ENCODE measurements around the gene SNORC. TPM values are rescaled to one million over a fixed set of nuclear protein-coding genes. Genes with fewer than 3 reads are reported as not detected.

SNORC gene
- total RNA-seq, 1 donor from 2014 or later: 1.9 TPM

DNA sequence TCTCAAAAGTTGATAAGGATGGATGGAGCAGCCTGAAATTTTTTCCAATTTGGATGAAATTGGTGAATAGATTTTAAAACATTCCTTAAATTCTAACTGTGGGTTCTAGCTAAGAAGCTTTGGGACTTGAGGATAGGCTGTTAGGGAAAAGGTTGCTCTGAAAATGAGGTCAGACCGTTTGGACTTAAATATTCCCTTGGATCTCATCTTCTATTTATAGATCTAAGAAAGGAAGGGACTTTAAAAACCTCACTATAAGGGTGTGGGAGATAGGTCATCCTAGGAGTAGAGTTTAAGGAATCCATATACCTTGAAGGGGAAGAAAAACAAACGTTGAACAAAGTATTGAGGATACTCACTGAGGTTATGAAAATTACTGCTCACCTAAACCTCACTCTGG lies 17.4 kb upstream of the SNORC start:
- no peaks in the 10 kb centered on the region for H3K9me3 Mint-ChIP-seq
- peaks cover 66% of the 10 kb centered on the region for H3K36me3 Mint-ChIP-seq (ENCODE audit: low read depth)
- no peak overlapping the region for H3K4me3 Mint-ChIP-seq (ENCODE audit: low read depth)
- DNase-seq (ENCODE audit: low spot score): no peak
- intact Hi-C loops (cut with micrococcal nuclease): loop anchor here (2.0 to 5.0 kb wide), 2 partner anchors 90 to 202 kb away; no protein-coding TSS in a partner anchor
- H3K27ac Mint-ChIP-seq: no peak overlapping the region
- peaks cover 2% of the 10 kb centered on the region for H3K4me1 Mint-ChIP-seq (ENCODE audit: low read depth)
- H3K27me3 Mint-ChIP-seq (ENCODE audit: low read depth): no peaks in the 10 kb centered on the region

DNA sequence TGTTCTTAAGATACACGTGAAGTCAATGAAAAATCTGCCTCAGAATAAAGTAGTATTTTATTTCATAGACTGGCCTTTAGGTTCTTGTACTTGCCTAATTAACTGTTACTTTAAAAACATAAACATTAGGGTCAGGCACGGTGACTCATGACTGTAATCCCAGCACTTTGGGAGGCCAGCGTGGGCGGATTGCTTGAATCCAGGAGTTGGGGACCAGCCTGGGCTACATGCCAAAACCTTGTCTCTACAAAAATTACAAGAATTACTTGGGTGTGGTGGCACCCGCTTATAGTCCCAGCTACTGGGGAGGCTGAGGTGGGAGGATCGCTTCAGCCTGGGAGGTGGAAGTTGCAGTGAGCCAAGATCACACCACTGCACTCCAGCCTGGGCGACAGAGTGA lies 16.0 kb upstream of the SNORC start:
- Mint-ChIP-seq H3K27ac (no peak overlapping the region), H3K4me3 (ENCODE audit: low read depth) (no peak overlapping the region), H3K4me1 (ENCODE audit: low read depth) (peaks cover 2% of the 10 kb centered on the region), H3K9me3 (no peaks in the 10 kb centered on the region), H3K27me3 (ENCODE audit: low read depth) (no peaks in the 10 kb centered on the region), H3K36me3 (ENCODE audit: low read depth) (peaks cover 66% of the 10 kb centered on the region)
- intact Hi-C loops (cut with micrococcal nuclease): loop anchor here (5.0 kb wide), 1 partner anchor 92 kb away; no protein-coding TSS in a partner anchor
- no peak for DNase-seq (ENCODE audit: low spot score)

DNA sequence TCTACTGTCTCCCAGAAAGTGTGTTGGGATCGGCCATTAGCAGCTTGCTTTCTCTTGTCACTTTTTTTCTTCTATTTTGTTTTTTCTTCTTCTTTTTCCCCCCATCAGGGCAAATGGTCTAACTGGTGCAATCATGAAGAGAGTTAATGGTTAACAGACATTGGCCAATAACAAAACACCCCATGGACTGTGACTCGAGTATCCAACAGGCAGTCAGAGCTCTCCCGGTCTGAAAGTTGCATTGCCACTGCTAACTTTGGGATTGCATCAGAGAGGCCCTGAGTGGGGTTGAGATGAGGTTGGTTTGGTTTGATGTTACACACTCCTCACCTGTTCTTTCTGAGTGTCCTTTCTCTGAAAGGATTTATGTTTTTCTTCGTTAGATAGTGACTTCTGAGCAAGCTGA lies 12.9 kb upstream of the SNORC start:
- DNase-seq (ENCODE audit: low spot score): no peak
- peaks cover 2% of the 10 kb centered on the region for H3K4me1 Mint-ChIP-seq (ENCODE audit: low read depth)
- no peaks in the 10 kb centered on the region for H3K27me3 Mint-ChIP-seq (ENCODE audit: low read depth)
- peaks cover 52% of the 10 kb centered on the region for H3K36me3 Mint-ChIP-seq (ENCODE audit: low read depth)
- no peak overlapping the region for H3K27ac Mint-ChIP-seq
- H3K9me3 Mint-ChIP-seq: no peaks in the 10 kb centered on the region
- no peak overlapping the region for H3K4me3 Mint-ChIP-seq (ENCODE audit: low read depth)
- intact Hi-C loops (cut with micrococcal nuclease): no loop called here

DNA sequence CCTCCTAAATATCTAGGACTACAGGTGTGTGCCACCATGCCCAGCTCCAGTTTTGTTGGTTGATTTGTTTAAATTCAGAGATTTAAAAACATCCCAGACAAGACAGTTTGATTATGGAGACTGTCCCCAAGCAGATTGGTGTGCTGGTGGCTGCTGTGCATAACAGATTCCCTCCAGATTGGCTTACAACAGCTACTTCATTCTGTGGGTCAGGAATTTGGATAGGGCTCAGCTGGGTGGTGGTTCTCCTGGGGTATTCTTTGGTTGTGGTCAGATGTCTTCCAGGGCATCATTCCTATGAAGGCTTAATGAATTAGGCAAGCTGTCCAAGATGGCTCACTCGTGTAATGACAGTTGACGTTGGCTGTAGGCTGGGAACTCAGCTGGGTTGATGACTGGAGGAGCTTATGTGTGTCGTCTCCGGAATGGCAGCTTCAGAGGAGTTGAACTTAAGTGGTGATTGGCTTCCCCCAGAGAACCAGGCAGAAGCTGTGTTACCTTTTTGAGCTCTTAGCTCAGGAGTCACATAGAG lies 10.6 kb upstream of the SNORC start:
- intact Hi-C loops (cut with micrococcal nuclease): no loop called here
- Mint-ChIP-seq H3K4me3 (ENCODE audit: low read depth) (no peak overlapping the region), H3K4me1 (ENCODE audit: low read depth) (no peaks in the 10 kb centered on the region), H3K27me3 (ENCODE audit: low read depth) (no peaks in the 10 kb centered on the region), H3K9me3 (no peaks in the 10 kb centered on the region), H3K27ac (no peak overlapping the region), H3K36me3 (ENCODE audit: low read depth) (peaks cover 43% of the 10 kb centered on the region)
- DNase-seq (ENCODE audit: low spot score): no peak

GRCh38 chr2:232860593-232861241 lies 9.3 kb upstream of the SNORC start:
- no peak overlapping the region for H3K4me3 Mint-ChIP-seq (ENCODE audit: low read depth)
- no peaks in the 10 kb centered on the region for H3K27me3 Mint-ChIP-seq (ENCODE audit: low read depth)
- intact Hi-C loops (cut with micrococcal nuclease): no loop called here

DNA sequence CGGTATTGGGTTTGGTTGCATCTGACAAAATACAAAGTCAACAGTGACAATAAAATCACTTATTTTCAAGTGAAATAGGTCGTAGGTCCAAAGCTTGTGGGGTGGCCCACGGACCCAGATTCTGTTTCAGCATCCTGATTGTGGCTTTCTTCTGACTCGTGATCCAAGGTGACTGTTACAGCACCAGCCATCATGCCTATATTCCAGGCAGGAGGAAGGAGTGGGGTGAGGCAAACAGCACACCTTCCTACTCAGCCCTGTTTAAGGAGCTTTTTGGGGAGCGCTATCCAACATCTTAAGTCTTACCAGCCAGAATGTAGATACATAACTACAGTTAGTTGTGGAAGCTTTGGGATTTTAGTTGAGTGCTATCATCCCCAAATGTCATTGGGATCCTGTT lies 8.7 kb upstream of the SNORC start:
- no peak for DNase-seq (ENCODE audit: low spot score)
- Mint-ChIP-seq H3K27me3 (ENCODE audit: low read depth) (no peaks in the 10 kb centered on the region), H3K4me1 (ENCODE audit: low read depth) (no peaks in the 10 kb centered on the region), H3K27ac (no peak overlapping the region), H3K4me3 (ENCODE audit: low read depth) (no peak overlapping the region), H3K36me3 (ENCODE audit: low read depth) (peaks cover 38% of the 10 kb centered on the region), H3K9me3 (no peaks in the 10 kb centered on the region)
- intact Hi-C loops (cut with micrococcal nuclease): no loop called here

More at GRCh38 chr2:232860593-232861241, 9.3 kb upstream of the SNORC start:
- no peak for DNase-seq (ENCODE audit: low spot score)
- H3K9me3 Mint-ChIP-seq: no peaks in the 10 kb centered on the region
- no peak overlapping the region for H3K27ac Mint-ChIP-seq
- peaks cover 39% of the 10 kb centered on the region for H3K36me3 Mint-ChIP-seq (ENCODE audit: low read depth)
- H3K4me1 Mint-ChIP-seq (ENCODE audit: low read depth): no peaks in the 10 kb centered on the region

DNA sequence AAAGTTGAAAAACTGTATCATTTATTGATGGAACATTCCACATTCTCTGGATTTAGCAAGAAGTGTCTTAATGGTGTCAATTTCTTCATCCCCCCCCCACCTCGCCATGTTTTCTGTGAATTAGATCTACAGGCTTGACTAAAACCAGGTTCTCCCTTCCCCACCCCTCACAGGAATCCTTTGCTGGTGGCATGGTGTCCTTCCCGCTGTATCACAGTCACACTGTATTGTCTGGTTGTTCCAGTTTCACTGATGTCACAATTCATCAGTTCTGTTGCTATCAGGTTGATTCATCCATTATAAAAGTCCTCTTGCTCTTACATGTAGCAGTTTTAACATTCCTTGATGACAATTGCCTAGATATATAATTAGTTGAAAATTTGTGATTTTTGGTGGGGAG lies 6.1 kb upstream of the SNORC start:
- DNase-seq (ENCODE audit: low spot score): no peak
- Mint-ChIP-seq H3K4me3 (ENCODE audit: low read depth) (no peak overlapping the region), H3K4me1 (ENCODE audit: low read depth) (no peaks in the 10 kb centered on the region), H3K9me3 (no peaks in the 10 kb centered on the region), H3K27ac (no peak overlapping the region), H3K36me3 (ENCODE audit: low read depth) (peaks cover 16% of the 10 kb centered on the region), H3K27me3 (ENCODE audit: low read depth) (no peaks in the 10 kb centered on the region)
- intact Hi-C loops (cut with micrococcal nuclease): no loop called here

GRCh38 chr2:232865165-232865564 lies 4.9 kb upstream of the SNORC start:
- Mint-ChIP-seq H3K9me3 (no peaks in the 10 kb centered on the region), H3K27ac (no peak overlapping the region), H3K4me1 (ENCODE audit: low read depth) (no peaks in the 10 kb centered on the region), H3K36me3 (ENCODE audit: low read depth) (peaks cover 7% of the 10 kb centered on the region), H3K27me3 (ENCODE audit: low read depth) (no peaks in the 10 kb centered on the region), H3K4me3 (ENCODE audit: low read depth) (no peak overlapping the region)
- DNase-seq (ENCODE audit: low spot score): no peak
- intact Hi-C loops (cut with micrococcal nuclease): no loop called here

DNA sequence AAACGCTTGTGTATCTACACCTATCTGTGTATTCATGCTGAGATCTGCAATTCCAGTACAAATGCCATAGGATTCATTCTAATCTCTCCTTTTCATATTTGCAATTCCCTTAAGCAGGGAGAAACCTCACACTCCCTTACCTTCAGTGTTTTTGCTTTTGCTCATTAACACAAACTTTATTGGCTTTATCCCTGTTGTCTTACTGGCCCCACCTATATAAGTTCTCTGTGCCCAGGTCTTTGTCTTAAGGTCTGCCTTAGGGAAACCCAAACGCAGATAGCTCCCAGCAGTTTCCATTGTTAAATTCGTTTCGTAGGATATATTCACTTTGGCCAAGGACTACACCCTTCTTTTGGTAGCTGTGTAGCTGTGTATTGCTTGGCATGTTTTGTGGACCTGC lies 4.0 kb upstream of the SNORC start:
- no peaks in the 10 kb centered on the region for H3K9me3 Mint-ChIP-seq
- no peak overlapping the region for H3K4me3 Mint-ChIP-seq (ENCODE audit: low read depth)
- H3K4me1 Mint-ChIP-seq (ENCODE audit: low read depth): no peaks in the 10 kb centered on the region
- no peaks in the 10 kb centered on the region for H3K27me3 Mint-ChIP-seq (ENCODE audit: low read depth)
- intact Hi-C loops (cut with micrococcal nuclease): no loop called here
- DNase-seq (ENCODE audit: low spot score): no peak
- H3K27ac Mint-ChIP-seq: no peak overlapping the region
- peaks cover 7% of the 10 kb centered on the region for H3K36me3 Mint-ChIP-seq (ENCODE audit: low read depth)

GRCh38 chr2:232869138-232870017 lies 686 bp upstream of the SNORC start:
- H3K36me3 Mint-ChIP-seq (ENCODE audit: low read depth): peaks cover 7% of the 10 kb centered on the region
- no peaks in the 10 kb centered on the region for H3K4me1 Mint-ChIP-seq (ENCODE audit: low read depth)
- no peak overlapping the region for H3K4me3 Mint-ChIP-seq (ENCODE audit: low read depth)
- intact Hi-C loops (cut with micrococcal nuclease): no loop called here
- no peaks in the 10 kb centered on the region for H3K27me3 Mint-ChIP-seq (ENCODE audit: low read depth)
- no peak overlapping the region for H3K27ac Mint-ChIP-seq
- no peak for DNase-seq (ENCODE audit: low spot score)
- H3K9me3 Mint-ChIP-seq: no peaks in the 10 kb centered on the region

- intact Hi-C loops (cut with micrococcal nuclease): no loop called here
- Mint-ChIP-seq H3K4me1 (ENCODE audit: low read depth) (peaks cover 2% of the 10 kb centered on the region), H3K4me3 (ENCODE audit: low read depth) (no peak overlapping the region), H3K27ac (no peak overlapping the region), H3K36me3 (ENCODE audit: low read depth) (peaks cover 3% of the 10 kb centered on the region), H3K9me3 (no peaks in the 10 kb centered on the region), H3K27me3 (ENCODE audit: low read depth) (peaks cover 7% of the 10 kb centered on the region)
- DNase-seq (ENCODE audit: low spot score): no peak
Observed at GRCh38 chr2:232870766-232871371, 805 bp downstream of the SNORC start.

GRCh38 chr2:232871418-232871834 lies 1.4 kb downstream of the SNORC start:
- peaks cover 2% of the 10 kb centered on the region for H3K4me1 Mint-ChIP-seq (ENCODE audit: low read depth)
- no peak overlapping the region for H3K4me3 Mint-ChIP-seq (ENCODE audit: low read depth)
- H3K27me3 Mint-ChIP-seq (ENCODE audit: low read depth): peaks cover 7% of the 10 kb centered on the region
- H3K9me3 Mint-ChIP-seq: no peaks in the 10 kb centered on the region
- intact Hi-C loops (cut with micrococcal nuclease): no loop called here
- no peak overlapping the region for H3K27ac Mint-ChIP-seq
- DNase-seq (ENCODE audit: low spot score): no peak
- no peaks in the 10 kb centered on the region for H3K36me3 Mint-ChIP-seq (ENCODE audit: low read depth)
